HFF-Myc (cell line): ENCODE measurements around the gene EXOC1.

Source experiments
- DNase-seq: peaks from one replicate; pipeline ENCODE4 v3.0.0-alpha.2; 2011; ENCODE audit warnings: low read depth; ENCODE audit errors: extremely low read depth
- H3K4me3 ChIP-seq: replicated peaks from 2 replicates; pipeline ENCODE4 v1.5.1; 2011; ENCODE audit warnings: low read depth, mild to moderate bottlenecking, control low read depth, low read length
- TF ChIP-seq, protein P1 (sequence below): IDR thresholded peaks from 2 replicates; pipeline ENCODE4 v1.5.1; 2012; ENCODE audit warnings: mild to moderate bottlenecking, low read depth, low read length, control low read depth; ENCODE audit errors: missing control alignments

EXOC1 gene

DNA sequence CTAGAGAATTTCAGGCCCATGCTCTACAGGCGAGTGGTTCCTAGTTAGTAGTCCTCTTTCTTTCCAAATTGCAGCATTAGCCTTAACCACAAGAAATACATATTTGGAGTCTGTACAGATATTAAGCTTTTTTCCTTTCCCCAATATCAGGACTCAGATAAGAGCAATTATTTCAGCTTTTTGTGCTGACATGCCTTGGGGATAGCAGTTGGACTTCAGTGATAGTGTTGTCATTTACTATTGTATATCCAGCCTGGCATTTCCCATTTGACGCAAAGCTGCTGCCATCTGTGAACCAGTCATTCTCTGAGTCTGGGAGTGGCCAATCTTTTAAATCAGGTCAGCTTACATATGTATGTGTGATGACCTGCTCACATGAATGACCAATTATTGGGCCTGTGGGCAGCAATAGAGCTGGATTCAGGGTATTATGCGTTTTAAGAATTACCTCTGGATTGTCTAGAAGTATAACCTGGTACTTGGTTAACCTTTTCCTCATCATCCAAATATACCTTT lies 88.5 kb downstream of the EXOC1 start:
- DNase-seq, result no peak
- H3K4me3 ChIP-seq, result no peak overlapping the region
- TF ChIP-seq, protein P1, sequence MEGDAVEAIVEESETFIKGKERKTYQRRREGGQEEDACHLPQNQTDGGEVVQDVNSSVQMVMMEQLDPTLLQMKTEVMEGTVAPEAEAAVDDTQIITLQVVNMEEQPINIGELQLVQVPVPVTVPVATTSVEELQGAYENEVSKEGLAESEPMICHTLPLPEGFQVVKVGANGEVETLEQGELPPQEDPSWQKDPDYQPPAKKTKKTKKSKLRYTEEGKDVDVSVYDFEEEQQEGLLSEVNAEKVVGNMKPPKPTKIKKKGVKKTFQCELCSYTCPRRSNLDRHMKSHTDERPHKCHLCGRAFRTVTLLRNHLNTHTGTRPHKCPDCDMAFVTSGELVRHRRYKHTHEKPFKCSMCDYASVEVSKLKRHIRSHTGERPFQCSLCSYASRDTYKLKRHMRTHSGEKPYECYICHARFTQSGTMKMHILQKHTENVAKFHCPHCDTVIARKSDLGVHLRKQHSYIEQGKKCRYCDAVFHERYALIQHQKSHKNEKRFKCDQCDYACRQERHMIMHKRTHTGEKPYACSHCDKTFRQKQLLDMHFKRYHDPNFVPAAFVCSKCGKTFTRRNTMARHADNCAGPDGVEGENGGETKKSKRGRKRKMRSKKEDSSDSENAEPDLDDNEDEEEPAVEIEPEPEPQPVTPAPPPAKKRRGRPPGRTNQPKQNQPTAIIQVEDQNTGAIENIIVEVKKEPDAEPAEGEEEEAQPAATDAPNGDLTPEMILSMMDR, result no peak

DNA sequence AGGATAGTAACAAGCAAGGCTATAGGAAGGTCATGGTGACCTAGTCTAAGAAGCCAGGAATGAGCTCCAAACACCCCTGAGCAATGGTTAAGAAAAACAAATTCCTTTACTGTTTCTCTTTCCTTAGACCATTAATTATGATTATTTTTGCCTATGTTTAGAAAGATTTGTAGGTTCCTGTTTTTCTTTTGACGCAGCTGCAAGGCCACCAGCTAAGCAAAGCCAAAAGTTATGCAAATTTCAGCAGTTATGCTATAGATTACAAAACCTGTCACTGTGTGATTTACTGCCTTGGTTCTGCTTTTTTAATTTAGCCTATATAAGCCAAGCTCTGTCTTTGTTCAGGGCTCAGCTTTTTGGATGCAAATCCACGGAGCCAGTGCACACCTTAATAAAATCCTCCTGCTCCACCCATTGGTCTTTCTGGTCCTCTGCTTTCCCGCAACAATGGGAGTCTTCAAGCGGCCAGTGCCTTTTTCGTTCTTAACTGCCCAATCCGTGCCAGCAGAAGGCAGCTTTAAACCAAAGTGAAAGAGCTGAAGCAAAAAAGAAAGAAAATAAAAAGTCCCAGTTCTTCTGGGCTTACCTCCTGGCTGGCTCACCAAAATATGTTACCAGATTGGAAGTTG lies 93.9 kb downstream of the EXOC1 start:
- DNase-seq, result no peak
- H3K4me3 ChIP-seq, result peak overlapping the region; percentile 67
- TF ChIP-seq, protein P1, result no peak

DNA sequence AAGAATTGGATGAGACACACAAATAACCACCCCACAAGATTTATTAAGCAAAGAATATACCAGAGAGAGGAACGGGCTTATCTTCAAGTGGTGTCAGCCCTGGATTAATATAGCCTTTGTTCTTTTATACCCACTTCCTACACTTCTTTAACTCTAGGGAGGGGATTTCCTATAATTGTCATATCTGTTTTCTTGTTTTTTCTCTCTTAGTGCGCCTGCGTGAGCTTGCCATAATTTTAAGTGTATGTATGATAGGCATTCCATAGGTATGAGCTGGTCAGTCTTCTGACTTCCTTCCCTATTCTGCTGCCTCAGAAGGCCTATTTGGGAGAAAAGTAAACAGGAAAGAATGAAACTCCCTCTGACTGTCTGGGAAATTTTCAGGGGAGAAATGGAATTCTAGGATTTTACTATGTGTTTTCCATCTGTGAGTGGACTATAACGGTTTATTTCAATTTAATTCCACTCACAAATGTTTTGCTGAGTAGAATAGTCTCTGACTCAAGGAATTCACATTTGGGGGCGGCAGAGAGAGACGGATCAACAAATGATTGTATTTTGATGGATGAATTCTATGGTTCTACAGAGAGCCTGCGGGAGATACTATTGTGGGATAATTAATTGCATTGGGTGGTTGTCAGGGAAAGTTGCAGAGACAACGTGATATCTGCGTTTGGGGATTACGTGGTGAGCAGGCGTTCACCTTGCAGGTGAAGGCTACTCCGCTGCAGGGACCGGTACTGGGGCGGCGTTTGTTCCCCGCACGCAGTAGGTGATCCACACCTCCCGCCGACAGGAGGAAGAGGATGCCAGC lies 94.7 kb downstream of the EXOC1 start:
- TF ChIP-seq, protein P1, result no peak
- H3K4me3 ChIP-seq, result peak overlapping the region; percentile 67
- DNase-seq, result peak; percentile 77

DNA sequence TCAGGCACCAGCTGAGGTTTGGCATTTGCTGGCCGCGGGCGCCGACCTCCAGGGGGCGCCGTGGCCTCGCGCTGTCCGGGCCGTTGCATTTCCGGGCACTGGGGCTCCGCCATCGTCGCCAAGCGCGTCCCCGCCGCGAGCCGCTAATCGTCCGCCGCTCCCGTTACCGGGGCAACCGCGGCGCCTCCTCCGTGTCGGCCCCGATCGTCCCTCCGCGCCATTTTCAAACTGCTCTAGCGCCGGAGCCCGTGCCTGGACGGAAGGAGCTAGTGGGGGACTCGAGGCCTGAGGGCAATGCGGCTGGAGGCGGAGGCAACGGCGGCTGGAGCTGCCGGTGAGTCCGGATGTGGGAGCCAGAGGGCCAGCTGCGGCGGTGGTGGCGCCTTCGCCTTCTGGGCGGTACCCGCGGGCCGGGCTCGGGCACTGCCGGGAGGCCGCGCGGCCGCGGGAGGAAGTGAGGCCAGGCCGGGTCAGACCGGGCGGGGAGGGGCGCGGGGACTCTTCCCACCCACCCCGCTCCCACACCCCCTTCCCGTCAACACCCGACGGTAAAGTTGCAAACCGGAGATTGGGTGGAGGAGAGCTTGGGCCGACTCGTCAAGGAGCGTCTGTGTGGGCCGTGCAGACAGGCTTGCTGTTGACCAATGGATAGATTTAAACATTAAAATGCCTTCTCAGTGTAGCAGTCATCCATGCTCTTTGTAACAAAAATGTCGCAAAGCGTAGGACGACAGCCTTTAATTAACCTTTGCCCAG lies 95.5 kb downstream of the EXOC1 start, which contains the start of gene CEP135:
Gene CEP135, plus strand, starts transcription at position 220 of the 756 bp plus-strand sequence. CDS start 3,186 bp downstream, outside the sequence.
- DNase-seq, result peak; percentile 62
- H3K4me3 ChIP-seq, result peak within 1 kb of the TSS; percentile 67
- TF ChIP-seq, protein P1, result peak; percentile 90

DNA sequence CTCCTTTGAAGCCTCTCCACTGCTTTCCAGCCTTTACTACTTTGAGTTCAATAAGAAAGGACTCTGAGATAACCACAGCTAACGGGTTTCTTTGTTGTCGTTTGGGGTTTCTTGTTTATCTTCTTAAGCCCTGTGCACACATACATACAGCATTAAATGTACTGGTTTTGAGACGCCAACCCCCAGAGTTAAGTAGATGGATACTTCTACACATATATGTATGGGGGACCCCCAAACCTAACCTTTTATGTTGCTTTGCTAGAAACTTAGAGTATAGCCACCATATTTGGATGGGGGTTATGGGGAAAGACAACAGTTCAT lies 96.0 kb downstream of the EXOC1 start:
- TF ChIP-seq, protein P1, result no peak
- peak overlapping the region; percentile 67 for H3K4me3 ChIP-seq
- no peak for DNase-seq

DNA sequence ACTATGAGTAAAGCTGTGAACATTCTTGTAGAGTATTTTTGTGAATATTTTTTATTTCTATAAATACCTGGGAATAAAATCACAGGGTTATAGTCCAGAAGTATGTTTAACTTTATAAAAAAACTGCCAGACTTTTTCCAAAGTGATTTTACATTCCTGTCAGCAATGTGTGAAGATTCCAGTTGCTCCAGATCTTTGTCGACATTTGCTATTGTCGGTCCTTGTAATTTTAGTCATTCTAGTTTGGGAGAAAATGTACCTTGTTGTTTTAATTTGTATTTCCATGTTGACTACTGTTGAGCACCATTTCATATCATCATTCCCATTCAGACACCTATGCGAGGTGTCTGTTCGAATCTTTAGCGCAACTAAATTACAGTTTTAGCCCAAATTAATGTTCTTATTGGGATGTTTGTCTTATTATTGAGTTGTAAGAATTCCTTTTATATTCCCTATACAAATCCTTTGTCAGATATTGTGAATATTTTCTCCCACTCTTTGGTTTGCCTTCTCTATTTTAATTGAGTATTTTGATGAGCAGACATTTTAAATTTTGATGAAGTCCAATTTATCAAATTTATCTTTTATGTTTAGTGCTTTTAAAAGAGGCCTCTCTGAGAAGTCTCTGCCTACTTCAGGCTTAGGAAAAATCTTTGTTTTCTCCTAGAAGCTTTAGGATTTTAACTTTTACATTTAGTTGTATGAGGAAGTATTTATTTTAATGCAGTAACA lies 97.9 kb downstream of the EXOC1 start:
- DNase-seq, result no peak
- TF ChIP-seq, protein P1, result no peak
- no peak overlapping the region for H3K4me3 ChIP-seq
